HL-60 (cell line): ENCODE measurements around the gene PRLR.

Experiments used
- CTCF ChIP-seq: IDR thresholded peaks from one replicate; pipeline ENCODE4 v1.5.1; 2011; ENCODE audit warnings: low read length, control low read depth, inconsistent platforms; ENCODE audit not compliant: insufficient read depth
- GABPA ChIP-seq: IDR thresholded peaks from 2 replicates; pipeline ENCODE4 v1.6.1; 2012; ENCODE audit warnings: low read depth
- POLR2AphosphoS5 ChIP-seq: IDR thresholded peaks from 2 replicates; pipeline ENCODE4 v1.6.1; 2012; ENCODE audit warnings: low read depth
- REST ChIP-seq: IDR thresholded peaks from 2 replicates; pipeline ENCODE4 v1.6.1; 2012; ENCODE audit warnings: low read depth; ENCODE audit not compliant: insufficient replicate concordance
- SPI1 ChIP-seq: IDR thresholded peaks from 2 replicates; pipeline ENCODE4 v1.6.1; 2012; ENCODE audit warnings: low read depth, mild to moderate bottlenecking, borderline replicate concordance

- TF ChIP-seq CTCF (no peak), GABPA (no peak), POLR2AphosphoS5 (no peak), REST (no peak), SPI1 (no peak)
These were observed 228.4 kb downstream of the PRLR start for GRCh38 chr5:35001842-35002241.
